Panc1 (cell line): Measurements from ENCODE around the gene RPL13. TPM values are rescaled to one million over a fixed set of nuclear protein-coding genes. Genes with fewer than 3 reads are reported as not detected.

Source experiments
- ATAC-seq: fragments of 200-7000 bp; cut with Tn5 transposase; 2 replicates; pipeline ENCODE4 v1.9.1; 2020; ENCODE audit warnings: mild to moderate bottlenecking, moderate library complexity
- BruUV-seq: library from RNA; stranded (reverse); fragments of 400-500 nt; replicated peaks from 2 replicates; lab custom pipeline; 2021; lab: Mats Ljungman, UMichigan
- CTCF ChIA-PET: fragments of 300-600 bp; sonication (Branson Sonifier 250); formaldehyde crosslinking; loops from one replicate; lab custom pipeline; 2022; ENCODE audit warnings: antibody characterized with exemption; lab: Charles Lee
- POLR2A ChIA-PET: fragments of 300-600 bp; sonication (Branson Sonifier 250); formaldehyde crosslinking; loops from one replicate; lab custom pipeline; 2022; ENCODE audit warnings: antibody characterized with exemption; lab: Charles Lee
- DNase-seq: peaks from one replicate; pipeline ENCODE4 v3.0.0-alpha.2; 2010; ENCODE audit warnings: low read depth, low spot score
- H3K27ac ChIP-seq: 2 replicates; pipeline ENCODE4 v1.5.1; 2011; ENCODE audit warnings: mild to moderate bottlenecking, low read length, inconsistent platforms
- H3K27me3 ChIP-seq: fragments of 200-500 bp; sonication (Bioruptor generic); 2 replicates; pipeline ENCODE4 v1.6.0; 2014; ENCODE audit warnings: low read length, inconsistent platforms; ENCODE audit not compliant: control insufficient read depth, insufficient read depth
- H3K36me3 ChIP-seq: fragments of 200-500 bp; sonication (Bioruptor generic); 2 replicates; pipeline ENCODE4 v1.5.1; 2014; ENCODE audit warnings: inconsistent platforms, mild to moderate bottlenecking, low read length, moderate library complexity; ENCODE audit not compliant: control insufficient read depth, insufficient read depth
- H3K4me1 ChIP-seq: 2 replicates; pipeline ENCODE4 v1.5.1; 2011; ENCODE audit warnings: inconsistent platforms, mild to moderate bottlenecking, low read length, moderate library complexity; ENCODE audit not compliant: control insufficient read depth, insufficient read depth
- H3K4me3 ChIP-seq, 2 experiments: 2 replicates each; pipeline ENCODE4 v1.5.1; 2011 to 2012; ENCODE audit warnings: low read depth in 2 of 2, low read length in 2 of 2, mild to moderate bottlenecking in 2 of 2, inconsistent platforms in 1 of 2, moderate library complexity in 1 of 2
- H3K9me3 ChIP-seq: fragments of 200-500 bp; sonication (Bioruptor generic); 2 replicates; pipeline ENCODE4 v1.5.1; 2014; ENCODE audit warnings: low read depth, mild to moderate bottlenecking, inconsistent platforms, low read length, moderate library complexity; ENCODE audit not compliant: control insufficient read depth, insufficient read depth
- CTCF ChIP-seq: fragments of 450-650 bp; IDR thresholded peaks from 2 replicates; pipeline ENCODE4 v1.5.1; 2017; ENCODE audit warnings: mild to moderate bottlenecking
- POLR2AphosphoS5 ChIP-seq: IDR thresholded peaks from 2 replicates; pipeline ENCODE4 v1.6.1; 2012; ENCODE audit warnings: mild to moderate bottlenecking, low read depth, low read length, moderate library complexity
- REST ChIP-seq, 2 experiments: IDR thresholded peaks; 2 replicates each; pipeline ENCODE4 v1.6.1; 2011 to 2012; ENCODE audit warnings: low read depth in 2 of 2, control low read depth in 1 of 2, low read length in 1 of 2, mild to moderate bottlenecking in 1 of 2, moderate library complexity in 1 of 2; ENCODE audit not compliant: insufficient read depth in 1 of 2
- SIN3A ChIP-seq: IDR thresholded peaks from 2 replicates; pipeline ENCODE4 v1.6.1; 2012; ENCODE audit warnings: low read depth, mild to moderate bottlenecking, low read length, moderate library complexity, borderline replicate concordance; ENCODE audit not compliant: insufficient read depth
- TCF7L2 ChIP-seq: IDR thresholded peaks from 2 replicates; pipeline ENCODE4 v1.6.1; 2011; ENCODE audit warnings: mild to moderate bottlenecking, low read depth, low read length, inconsistent platforms
- in situ Hi-C: cut with HindIII; loops from 2 replicates; pipeline ENCODE4 v1.10.0; 2016; ENCODE audit warnings: low sequenced_read_pairs, low pct_unique_long_range_greater_than_20kb
- intact Hi-C: fragments of 100-400 bp; cut with micrococcal nuclease; formaldehyde crosslinking; loops from one replicate; pipeline ENCODE4 v1.10.0; 2022; ENCODE audit not compliant: unreplicated experiment
- total RNA-seq: library from RNA; stranded (reverse); gene quantifications from one replicate; pipeline ENCODE4 v1.2.1, GENCODE V29; 2021; ENCODE audit not compliant: unreplicated experiment

Gene RPL13
- total RNA-seq, 1 experiment from 2014 or later, result 965 TPM

- ATAC-seq (no peak), DNase-seq (no peak)
- no peak overlapping the region for H3K27ac ChIP-seq
- H3K9me3 ChIP-seq, result no peaks in the 10 kb centered on the region
- CTCF ChIA-PET, result interaction anchor here (0.5 kb wide), 1 partner anchor 20 kb away, joined by 3 read pairs; no protein-coding TSS in a partner anchor
- no peaks in the 10 kb centered on the region; the same call in 1 of the 2 replicates for H3K4me1 ChIP-seq
- TF ChIP-seq SIN3A, result no peak
- no peak for TF ChIP-seq TCF7L2
- no TSS peak for BruUV-seq
- POLR2A ChIA-PET, result no interaction called here
- no peaks in the 10 kb centered on the region for H3K27me3 ChIP-seq
- no peaks in the 10 kb centered on the region; the same call in 1 of the 2 replicates for H3K36me3 ChIP-seq
- H3K4me3 ChIP-seq, result no peak overlapping the region
- in situ Hi-C loops, result no loop called here
- intact Hi-C loops, result no loop called here
Measured at GRCh38 chr16:89593841-89594240, 33.4 kb downstream of the RPL13 start.

- Histone ChIP-seq H3K36me3 (no peaks in the 10 kb centered on the region), H3K27me3 (no peaks in the 10 kb centered on the region), H3K9me3 (no peaks in the 10 kb centered on the region), H3K4me3 (no peak overlapping the region), H3K4me1 (no peaks in the 10 kb centered on the region; the same call in none of the 2 replicates), H3K27ac (no peak overlapping the region)
- POLR2A ChIA-PET, result no interaction called here
- in situ Hi-C loops (no loop called here), intact Hi-C loops (no loop called here)
- no peak for TF ChIP-seq CTCF
- BruUV-seq, result no TSS peak
- ATAC-seq (no peak), DNase-seq (no peak)
- CTCF ChIA-PET, result no interaction called here
Measured at GRCh38 chr16:89595330-89596060, 35.0 kb downstream of the RPL13 start.

- intact Hi-C loops (no loop called here), in situ Hi-C loops (no loop called here)
- BruUV-seq, result no TSS peak
- ATAC-seq, result no peak
- Histone ChIP-seq H3K4me3 (no peak overlapping the region), H3K4me1 (peaks cover 3% of the 10 kb centered on the region), H3K27me3 (no peaks in the 10 kb centered on the region), H3K27ac (no peak overlapping the region), H3K9me3 (no peaks in the 10 kb centered on the region), H3K36me3 (no peaks in the 10 kb centered on the region)
- DNase-seq, result no peak
- CTCF ChIA-PET, result no interaction called here
- TF ChIP-seq REST (IDR thresholded peaks at IDR 0.05; ENCODE audit: insufficient read depth in 1 of 2, low read depth in 2 of 2, low read length in 1 of 2), result no peak
- TF ChIP-seq SIN3A, result no peak
- TF ChIP-seq CTCF, result no peak
- TF ChIP-seq TCF7L2, result no peak
- TF ChIP-seq POLR2AphosphoS5, result no peak
- POLR2A ChIA-PET, result no interaction called here
Measured at GRCh38 chr16:89596061-89596689, 35.7 kb downstream of the RPL13 start.
